Ramos (cell line): Measurements from ENCODE around the gene CTIF.

Experiments
- in situ Hi-C: fragments of 300-500 bp; cut with MboI; formaldehyde crosslinking; loops from one replicate; pipeline ENCODE4 v1.14.3; 2022; ENCODE audit warnings: low sequenced_read_pairs; ENCODE audit not compliant: unreplicated experiment

The CTIF gene

GRCh38 chr18:48597110-48597509 is 58.3 kb downstream of the CTIF start:
- in situ Hi-C loops: no loop called here

DNA sequence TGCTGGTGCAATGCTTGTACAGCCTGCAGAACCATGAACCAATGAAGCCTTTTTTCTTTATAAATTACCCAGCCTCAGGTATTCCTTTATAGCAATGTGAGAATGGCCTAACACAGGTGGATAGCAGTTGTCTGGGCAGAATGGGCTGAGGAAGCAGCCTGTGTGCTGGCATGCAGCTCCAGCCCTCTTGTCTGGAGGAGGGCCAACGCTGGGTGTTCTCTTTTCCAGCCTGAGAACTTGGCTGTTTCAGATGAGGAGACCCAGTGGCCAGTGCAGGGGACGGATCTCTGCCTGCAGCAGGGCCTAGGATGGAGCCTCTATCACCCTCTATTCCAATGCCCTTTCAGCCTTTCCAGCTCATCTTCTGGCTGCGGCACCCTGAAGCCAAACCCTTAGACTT is 58.8 kb downstream of the CTIF start:
- in situ Hi-C loops: no loop called here

- in situ Hi-C loops: no loop called here
Observed at GRCh38 chr18:48599391-48599790, 60.6 kb downstream of the CTIF start.

DNA sequence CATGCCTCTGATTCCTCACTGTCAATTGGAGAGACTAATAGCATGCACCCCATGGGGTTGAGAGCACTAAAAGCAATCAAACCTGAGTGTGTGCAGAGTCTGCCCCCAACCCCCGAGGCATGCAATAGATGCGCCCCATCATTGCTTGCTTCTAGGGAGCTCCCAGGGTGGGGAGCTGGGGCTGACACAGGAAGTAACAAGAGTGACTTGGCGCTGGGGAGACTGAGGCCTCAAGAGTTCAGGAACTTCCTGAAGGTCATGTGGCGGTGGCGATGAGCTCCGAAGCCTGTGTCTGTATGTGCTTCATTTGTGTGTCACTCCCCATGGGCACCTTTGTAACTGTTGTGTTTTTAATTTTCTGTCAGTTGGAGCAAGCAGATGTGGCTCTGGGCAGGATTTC is 61.2 kb downstream of the CTIF start:
- in situ Hi-C loops: no loop called here

- in situ Hi-C loops: no loop called here
Observed at GRCh38 chr18:48600456-48601090, 61.7 kb downstream of the CTIF start.

- in situ Hi-C loops: no loop called here
Observed at GRCh38 chr18:48601343-48601742, 62.5 kb downstream of the CTIF start.

DNA sequence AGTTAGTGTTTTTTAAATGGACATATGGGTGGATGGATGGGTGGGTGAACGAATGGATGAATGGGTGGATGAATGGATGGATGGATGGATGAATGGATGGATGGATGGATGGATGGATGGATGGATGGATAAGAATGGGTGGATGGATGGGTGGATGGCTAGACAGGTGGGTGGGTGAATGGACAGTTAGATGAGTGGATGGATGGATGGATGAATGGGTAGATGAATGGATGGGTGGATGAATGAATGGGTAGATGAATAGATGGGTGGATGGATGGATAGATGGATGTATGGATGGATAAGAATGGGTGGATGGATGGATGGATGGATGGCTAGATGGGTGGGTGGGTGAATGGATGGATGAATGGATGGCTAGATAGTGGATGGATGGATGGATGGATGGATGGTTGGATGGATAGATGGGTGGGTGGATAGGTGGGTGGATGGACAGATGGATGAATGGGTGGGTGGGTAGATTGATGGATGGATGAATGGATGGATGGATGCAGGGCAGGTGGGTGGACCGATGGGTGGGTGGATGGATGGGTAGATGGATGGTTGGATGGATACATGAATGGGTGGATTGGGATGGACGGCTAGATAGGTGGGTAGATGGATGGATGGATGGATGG is 64.0 kb downstream of the CTIF start:
- in situ Hi-C loops: no loop called here

DNA sequence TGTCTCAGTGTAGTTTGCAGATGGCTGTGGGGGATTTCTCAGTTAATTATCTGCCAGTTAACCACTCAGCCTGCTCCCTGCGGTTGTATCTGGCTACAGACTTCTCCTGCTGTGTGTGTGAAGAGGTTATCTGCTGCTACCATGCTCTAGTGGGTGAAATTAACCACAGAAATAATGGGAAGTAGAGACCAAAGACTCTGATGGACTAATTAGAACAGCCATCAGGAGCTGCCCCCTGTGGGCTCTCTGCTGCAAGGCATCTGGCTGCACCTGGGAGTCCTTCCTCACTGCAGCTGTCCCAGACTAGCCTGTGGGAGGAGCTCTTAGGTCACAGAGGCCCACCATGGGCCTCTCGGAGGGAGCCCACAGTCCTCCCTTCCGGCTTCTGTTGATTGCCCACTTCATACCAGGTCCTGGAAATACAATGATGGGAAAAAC is 66.6 kb downstream of the CTIF start:
- in situ Hi-C loops: no loop called here

DNA sequence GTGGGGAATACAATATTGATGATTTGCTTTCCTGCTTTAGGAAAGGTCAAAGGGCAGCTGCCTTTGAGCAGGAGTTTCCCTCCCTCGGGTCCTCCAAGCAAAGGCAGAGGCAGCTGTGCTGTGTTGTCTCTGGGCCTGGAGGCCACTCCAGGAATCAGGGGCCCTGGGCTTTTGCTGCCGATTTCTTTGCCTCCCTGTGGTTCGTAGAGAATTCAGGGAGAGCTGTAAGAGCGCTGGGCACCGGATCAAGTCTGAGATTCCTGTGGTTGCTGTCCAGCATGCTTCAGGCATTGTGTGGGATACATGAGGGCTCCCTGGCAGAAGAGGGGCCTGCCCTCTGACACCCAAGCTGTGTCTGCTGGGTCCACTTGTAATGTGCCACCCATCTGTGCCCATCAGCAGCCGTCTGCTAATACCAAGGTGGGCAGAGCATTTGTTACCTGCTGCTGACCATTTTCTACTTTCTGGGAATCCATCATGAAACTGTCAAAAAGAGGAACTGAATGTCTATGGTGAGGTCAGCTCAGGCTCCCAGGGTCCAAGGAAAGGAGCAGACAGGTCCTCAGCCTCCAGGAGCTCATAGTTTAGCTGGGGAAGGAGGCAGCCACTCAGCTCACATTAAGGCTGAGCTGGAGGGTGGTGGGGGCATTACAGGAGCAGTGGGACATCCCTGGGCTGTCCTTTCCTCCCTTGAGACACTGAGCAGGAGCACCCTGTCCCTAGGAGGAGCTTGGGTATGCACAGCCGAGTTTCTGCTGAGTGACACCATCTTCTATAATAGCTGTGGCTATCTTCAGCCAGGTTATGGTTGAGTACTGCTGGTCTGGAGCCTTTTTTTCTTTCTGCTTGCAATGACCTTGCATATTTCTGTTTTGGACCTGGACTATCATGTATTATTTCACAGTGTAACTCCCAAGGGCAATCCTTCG is 68.5 kb downstream of the CTIF start:
- in situ Hi-C loops: no loop called here

DNA sequence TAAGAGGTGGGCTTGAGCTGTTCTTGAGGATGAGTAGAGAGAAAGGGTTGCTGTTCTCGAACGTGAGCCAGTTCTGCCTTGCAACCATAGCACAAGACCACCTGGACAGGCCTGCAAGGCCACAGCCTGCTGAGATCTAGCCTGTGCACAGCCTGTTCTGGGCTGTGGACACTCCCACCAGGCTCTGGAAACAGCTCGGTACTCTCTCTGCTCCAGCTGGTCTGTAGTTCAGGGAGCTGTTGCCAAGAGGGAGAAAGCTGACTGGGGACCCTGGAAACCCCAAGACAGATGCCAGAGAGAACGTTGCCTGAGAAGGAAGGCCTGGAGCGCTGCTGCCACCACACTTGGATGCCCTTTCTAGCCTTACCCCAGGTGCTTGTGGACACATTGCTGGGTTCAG is 69.8 kb downstream of the CTIF start:
- in situ Hi-C loops: no loop called here

DNA sequence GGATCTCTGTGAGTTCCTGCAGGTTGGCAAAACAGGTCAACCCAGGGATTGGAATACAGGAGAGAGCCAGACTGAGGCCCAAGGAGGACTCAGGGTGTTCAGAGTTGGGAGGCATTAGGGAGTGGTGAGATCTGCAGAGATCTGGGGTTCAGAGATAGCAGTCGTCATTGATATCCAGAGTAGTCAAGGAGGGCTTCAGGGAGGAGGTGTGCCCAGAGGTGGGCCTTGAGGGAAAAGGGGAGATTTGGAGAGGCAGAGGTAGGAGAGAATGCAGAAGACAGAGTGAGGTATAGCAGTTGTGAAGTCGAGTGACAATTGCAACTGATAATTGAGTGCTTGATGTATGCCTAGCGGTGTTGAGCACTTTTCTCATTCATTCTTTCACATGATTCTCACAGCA is 70.3 kb downstream of the CTIF start:
- in situ Hi-C loops: no loop called here

DNA sequence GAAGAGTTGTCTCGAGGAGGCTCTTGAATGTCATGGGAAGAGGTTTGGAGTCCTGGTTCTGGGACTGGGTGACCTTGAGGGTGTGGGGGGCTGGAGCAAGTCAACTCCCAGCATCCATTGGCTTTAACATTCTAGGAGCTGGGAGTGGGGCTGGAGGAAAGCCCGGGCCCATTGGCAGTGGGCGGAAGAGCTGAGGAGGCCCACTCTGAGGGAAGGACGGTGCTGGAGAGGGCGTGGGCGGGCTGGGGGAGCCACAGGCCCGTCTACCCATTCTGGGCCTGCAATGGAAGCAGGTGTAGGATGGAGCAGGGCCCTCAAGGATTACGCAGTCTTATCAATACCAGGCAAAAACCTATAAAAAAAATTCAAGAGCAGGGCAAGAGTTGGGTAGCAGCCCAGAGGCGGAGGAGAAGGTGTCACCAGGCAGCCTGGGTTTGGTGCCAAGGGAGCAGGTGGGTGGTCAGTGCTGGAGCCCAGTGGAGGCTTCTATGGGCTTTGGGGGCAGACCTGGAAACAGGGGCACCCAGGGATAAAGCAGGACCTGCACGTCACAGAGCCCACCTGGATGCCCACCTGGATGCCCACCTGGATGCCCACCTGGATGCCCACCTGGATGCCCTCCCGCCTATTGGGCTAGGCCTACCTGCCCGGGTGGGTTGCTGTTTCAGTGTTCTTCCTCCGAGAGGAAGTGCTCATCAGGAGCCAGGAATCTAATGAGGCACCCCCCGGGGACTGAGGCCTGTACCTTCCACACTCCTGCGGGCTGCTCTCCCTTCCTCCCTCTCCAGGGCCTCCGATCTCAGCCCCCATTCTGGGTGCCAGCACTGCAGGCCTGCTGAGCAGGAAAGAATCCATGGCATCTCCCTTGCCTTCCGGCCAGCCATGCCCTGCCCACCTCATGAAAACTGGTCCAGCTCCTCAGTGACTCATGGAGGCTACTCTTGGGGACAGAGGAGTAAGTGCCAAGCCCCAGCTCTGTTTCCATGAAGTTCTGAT is 71.3 kb downstream of the CTIF start:
- in situ Hi-C loops: no loop called here

GRCh38 chr18:48611203-48611602 is 72.4 kb downstream of the CTIF start:
- in situ Hi-C loops: no loop called here

DNA sequence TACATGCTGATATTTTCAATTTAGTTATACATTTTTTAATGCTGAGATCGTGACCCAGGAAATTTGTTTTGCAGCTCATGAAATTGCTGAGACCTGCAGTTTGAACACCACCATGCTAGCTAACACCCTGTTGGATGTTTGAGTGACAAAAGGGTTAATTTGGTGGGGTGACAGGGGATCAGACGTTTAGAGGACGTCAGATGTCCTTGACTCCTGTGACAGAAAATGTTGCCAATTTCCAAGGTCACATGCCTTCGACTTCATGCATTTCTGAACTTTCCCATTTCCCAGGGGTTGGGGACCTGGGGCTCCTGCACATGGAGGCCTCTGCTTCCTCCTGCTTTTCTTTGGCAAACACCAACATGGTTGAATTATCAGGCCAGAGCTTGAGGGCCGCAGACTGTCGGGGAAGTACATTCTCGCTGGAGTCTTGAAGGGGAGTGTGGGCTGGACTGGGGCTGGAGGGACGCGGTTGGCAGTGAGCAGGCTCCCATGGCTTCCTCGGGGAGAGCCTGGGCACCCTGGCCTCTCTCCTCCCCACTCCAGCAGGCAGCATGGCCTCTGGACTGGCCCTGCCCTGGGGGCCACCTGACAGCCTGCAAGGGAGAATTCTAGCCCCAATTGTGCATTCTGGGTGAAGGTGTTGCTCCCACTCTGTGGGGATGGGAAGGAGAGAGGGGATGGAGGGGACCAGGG is 73.1 kb downstream of the CTIF start:
- in situ Hi-C loops: no loop called here

DNA sequence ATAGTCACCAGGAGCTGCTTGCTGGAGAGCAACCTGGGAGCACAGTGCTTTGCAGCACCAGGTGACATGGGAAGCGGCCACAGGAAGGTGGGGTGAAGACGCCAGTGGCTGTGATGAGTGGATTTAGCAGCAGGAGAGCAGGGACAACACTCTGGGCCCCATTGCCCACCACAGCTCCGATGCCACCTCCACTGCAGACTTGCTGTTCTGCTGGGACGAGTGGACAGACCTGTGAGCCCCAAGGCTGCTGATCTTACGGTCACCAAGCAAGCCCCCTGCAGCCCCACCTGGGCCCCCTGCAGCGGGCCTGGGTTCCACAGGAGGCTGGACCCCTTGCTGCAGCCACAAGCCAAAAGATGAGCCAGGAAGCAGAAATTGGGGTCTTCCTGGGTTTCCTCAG is 73.7 kb downstream of the CTIF start:
- in situ Hi-C loops: no loop called here

DNA sequence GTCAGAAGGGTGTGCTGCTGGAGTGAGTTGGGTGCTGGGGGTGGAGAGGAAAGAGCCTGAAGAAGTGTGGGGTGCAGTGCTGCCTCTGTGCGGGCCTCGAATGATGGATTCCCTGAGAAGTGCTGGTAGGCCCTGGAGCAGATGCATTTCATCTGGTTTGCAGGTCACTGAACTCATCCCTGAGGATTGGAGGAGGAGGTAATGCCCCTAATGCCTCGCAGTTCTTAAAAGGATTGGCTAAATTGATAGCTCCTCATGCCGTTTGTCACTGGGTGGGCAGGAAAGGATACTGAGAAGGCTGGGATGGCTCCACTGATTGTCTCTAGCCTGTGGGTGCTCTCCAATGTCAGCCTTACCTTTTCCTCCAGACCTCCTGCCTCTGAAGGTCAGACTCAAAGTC is 74.1 kb downstream of the CTIF start:
- in situ Hi-C loops: no loop called here

- in situ Hi-C loops: no loop called here
Observed at GRCh38 chr18:48613589-48614404, 75.0 kb downstream of the CTIF start.

- in situ Hi-C loops: no loop called here
Observed at GRCh38 chr18:48615566-48616401, 77.0 kb downstream of the CTIF start.
